ENCODE results near the gene ZNRF3.
"Not testable (repeated sequence)": the region's sequence is repeated elsewhere in the genome, so short reads cannot be mapped to it uniquely, and the experiment has no call there.

Gene ZNRF3

GRCh38 chr22:28907311-28908008 lies 24.1 kb downstream of the ZNRF3 start:
- Histone ChIP-seq H3K4me1 (ENCODE audit: insufficient read depth, low read length) (no peaks in the 10 kb centered on the region), H3K9me3 (ENCODE audit: insufficient read depth, low read length, severe bottlenecking) (no peaks in the 10 kb centered on the region), H3K36me3 (ENCODE audit: insufficient read depth, low read length) (no peaks in the 10 kb centered on the region), H3K27ac (ENCODE audit: low read length) (no peak overlapping the region), H3K27me3 (ENCODE audit: insufficient read depth, low read length, poor library complexity) (no peaks in the 10 kb centered on the region), H4K20me1 (ENCODE audit: insufficient read depth, low read length) (peaks cover 76% of the 10 kb centered on the region; the same call in 1 of the 2 replicates), H3K4me2 (ENCODE audit: insufficient read depth, low read length) (no peak overlapping the region), H3K79me2 (ENCODE audit: insufficient read depth, low read length) (no peaks in the 10 kb centered on the region), H2AFZ (ENCODE audit: low read depth, low read length) (no peak overlapping the region), H3K9ac (ENCODE audit: low read depth, low read length) (no peak overlapping the region), H3K4me3 (ENCODE audit: low read depth in 1 of 2, low read length in 2 of 2) (no peak overlapping the region)
- DNase-seq (no peak), ATAC-seq (ENCODE audit: insufficient read depth, low read depth) (no peak)
- TF ChIP-seq EZH2 (IDR thresholded peaks at IDR 0.05; ENCODE audit: borderline replicate concordance, low read depth, low read length, severe bottlenecking) (no peak), CTCF (IDR thresholded peaks at IDR 0.05; ENCODE audit: borderline replicate concordance, extremely low read depth, low read length, poor library complexity, severe bottlenecking) (no peak)

GRCh38 chr22:28908810-28909209 lies 25.4 kb downstream of the ZNRF3 start:
- H3K9me3 ChIP-seq (ENCODE audit: insufficient read depth, low read length, severe bottlenecking); H3K27me3 ChIP-seq (ENCODE audit: insufficient read depth, low read length, poor library complexity); H3K79me2 ChIP-seq (ENCODE audit: insufficient read depth, low read length); H3K4me1 ChIP-seq (ENCODE audit: insufficient read depth, low read length); H3K27ac ChIP-seq (ENCODE audit: low read length); H2AFZ ChIP-seq (ENCODE audit: low read depth, low read length); ATAC-seq (ENCODE audit: insufficient read depth, low read depth); H3K4me2 ChIP-seq (ENCODE audit: insufficient read depth, low read length); DNase-seq; H3K9ac ChIP-seq (ENCODE audit: low read depth, low read length); H3K36me3 ChIP-seq (ENCODE audit: insufficient read depth, low read length); H3K4me3 ChIP-seq (ENCODE audit: low read depth in 1 of 2, low read length in 2 of 2): not testable (repeated sequence)
- peaks cover 63% of the 10 kb centered on the region; the same call in 1 of the 2 replicates for H4K20me1 ChIP-seq (ENCODE audit: insufficient read depth, low read length)

GRCh38 chr22:28909375-28909774 lies 26.0 kb downstream of the ZNRF3 start:
- Histone ChIP-seq H3K4me2 (ENCODE audit: insufficient read depth, low read length) (no peak overlapping the region), H3K9me3 (ENCODE audit: insufficient read depth, low read length, severe bottlenecking) (no peaks in the 10 kb centered on the region), H2AFZ (ENCODE audit: low read depth, low read length) (no peak overlapping the region), H3K9ac (ENCODE audit: low read depth, low read length) (no peak overlapping the region), H3K79me2 (ENCODE audit: insufficient read depth, low read length) (no peaks in the 10 kb centered on the region), H4K20me1 (ENCODE audit: insufficient read depth, low read length) (peaks cover 64% of the 10 kb centered on the region; the same call in 1 of the 2 replicates), H3K4me1 (ENCODE audit: insufficient read depth, low read length) (no peaks in the 10 kb centered on the region), H3K4me3 (ENCODE audit: low read depth in 1 of 2, low read length in 2 of 2) (no peak overlapping the region), H3K36me3 (ENCODE audit: insufficient read depth, low read length) (no peaks in the 10 kb centered on the region), H3K27ac (ENCODE audit: low read length) (no peak overlapping the region), H3K27me3 (ENCODE audit: insufficient read depth, low read length, poor library complexity) (no peaks in the 10 kb centered on the region)
- no peak for TF ChIP-seq CTCF (IDR thresholded peaks at IDR 0.05; ENCODE audit: borderline replicate concordance, extremely low read depth, low read length, poor library complexity, severe bottlenecking)
- no peak for TF ChIP-seq EZH2 (IDR thresholded peaks at IDR 0.05; ENCODE audit: borderline replicate concordance, low read depth, low read length, severe bottlenecking)
- ATAC-seq (ENCODE audit: insufficient read depth, low read depth), result no peak
- no peak for DNase-seq

GRCh38 chr22:28910569-28911303 lies 27.4 kb downstream of the ZNRF3 start:
- Histone ChIP-seq H3K27me3 (ENCODE audit: insufficient read depth, low read length, poor library complexity) (no peaks in the 10 kb centered on the region), H3K4me3 (ENCODE audit: low read depth in 1 of 2, low read length in 2 of 2) (no peak overlapping the region), H3K9me3 (ENCODE audit: insufficient read depth, low read length, severe bottlenecking) (no peaks in the 10 kb centered on the region), H2AFZ (ENCODE audit: low read depth, low read length) (no peak overlapping the region), H4K20me1 (ENCODE audit: insufficient read depth, low read length) (peaks cover 57% of the 10 kb centered on the region; the same call in 1 of the 2 replicates), H3K36me3 (ENCODE audit: insufficient read depth, low read length) (no peaks in the 10 kb centered on the region), H3K27ac (ENCODE audit: low read length) (no peak overlapping the region), H3K9ac (ENCODE audit: low read depth, low read length) (no peak overlapping the region), H3K4me1 (ENCODE audit: insufficient read depth, low read length) (no peaks in the 10 kb centered on the region), H3K4me2 (ENCODE audit: insufficient read depth, low read length) (no peak overlapping the region), H3K79me2 (ENCODE audit: insufficient read depth, low read length) (no peaks in the 10 kb centered on the region)
- no peak for ATAC-seq (ENCODE audit: insufficient read depth, low read depth)
- DNase-seq, result no peak
- TF ChIP-seq CTCF (IDR thresholded peaks at IDR 0.05; ENCODE audit: borderline replicate concordance, extremely low read depth, low read length, poor library complexity, severe bottlenecking) (no peak), EZH2 (IDR thresholded peaks at IDR 0.05; ENCODE audit: borderline replicate concordance, low read depth, low read length, severe bottlenecking) (no peak)
